ENCODE results near the gene ETV5. TPM values are rescaled to one million over a fixed set of nuclear protein-coding genes. Genes with fewer than 3 reads are reported as not detected.
A peak's percentile ranks its signal among the peaks of the same experiment; 100 is the strongest.
"Not testable (repeated sequence)": the region's sequence is repeated elsewhere in the genome, so short reads cannot be mapped to it uniquely, and the experiment has no call there.

Gene ETV5
- polyA plus RNA-seq, 2 of the 4 experiments (the other 2 are of a cell fraction): 20.5 to 54.7 TPM

- TF ChIP-seq REST (IDR thresholded peaks at IDR 0.05): no peak
- no peak for TF ChIP-seq RFX5 (IDR thresholded peaks at IDR 0.05)
These were observed 84.7 kb downstream of the ETV5 start (continued) for GRCh38 chr3:186024210-186024609.

GRCh38 chr3:186022931-186023330 lies 86.0 kb downstream of the ETV5 start:
- no peaks in the 10 kb centered on the region for H3K9me3 ChIP-seq
- H3K4me2 ChIP-seq: no peak overlapping the region
- H3K4me3 ChIP-seq: no peak overlapping the region
- no peak overlapping the region for H3K27ac ChIP-seq
- no peak for FAIRE-seq
- POLR2A ChIA-PET: no interaction called here
- CTCF ChIA-PET: no interaction called here
- DNase-seq (ENCODE audit: low read depth in 1 of 2, low spot score in 1 of 2): no peak
- ATAC-seq: no peak
- WGBS (ENCODE audit: missing lambda C conversion rate): 58% methylated on average over 3 of the region's 3 CpGs
- TF ChIP-seq HOXA7 (CRISPR knock-in tag; IDR thresholded peaks at IDR 0.05) (no peak), TFCP2L1 (CRISPR knock-in tag; IDR thresholded peaks at IDR 0.05) (no peak), HEYL (CRISPR knock-in tag; IDR thresholded peaks at IDR 0.05) (no peak), MAX (IDR thresholded peaks at IDR 0.05) (no peak)
- H3K4me1 ChIP-seq: no peaks in the 10 kb centered on the region

- no peak for FAIRE-seq
- no peak for ATAC-seq
- H3K4me3 ChIP-seq: no peak overlapping the region
- WGBS (ENCODE audit: missing lambda C conversion rate): 73% methylated on average over 8 of the region's 8 CpGs
- no peak overlapping the region for H3K4me2 ChIP-seq
- no peaks in the 10 kb centered on the region; the same call in 2 of the 3 replicates for H3K9me3 ChIP-seq
- no peak for TF ChIP-seq TFCP2L1 (CRISPR knock-in tag; IDR thresholded peaks at IDR 0.05)
- TF ChIP-seq RNF2 (IDR thresholded peaks at IDR 0.05; ENCODE audit: borderline replicate concordance, low read depth): no peak
- no peak for TF ChIP-seq TP53 (CRISPR knock-in tag; IDR thresholded peaks at IDR 0.05)
- TF ChIP-seq CTCF (IDR thresholded peaks at IDR 0.05): no peak
- TF ChIP-seq PHF8 (IDR thresholded peaks at IDR 0.05; ENCODE audit: borderline replicate concordance, low read depth): no peak
- no peak for TF ChIP-seq REST (IDR thresholded peaks at IDR 0.05)
- CTCF ChIA-PET: no interaction called here
- H3K4me1 ChIP-seq: no peaks in the 10 kb centered on the region
- no peak overlapping the region for H3K27ac ChIP-seq
- peak in 1 of 2 experiments; percentile 8 for DNase-seq (ENCODE audit: low read depth in 1 of 2, low spot score in 1 of 2)
- POLR2A ChIA-PET: no interaction called here
These were observed 87.1 kb downstream of the ETV5 start for GRCh38 chr3:186021673-186022362.

GRCh38 chr3:186021250-186021649 lies 87.6 kb downstream of the ETV5 start:
- WGBS (ENCODE audit: missing lambda C conversion rate): 81% methylated on average over 6 of the region's 6 CpGs
- H3K9me3 ChIP-seq; H3K4me2 ChIP-seq; H3K4me3 ChIP-seq; H3K27ac ChIP-seq; FAIRE-seq; H3K4me1 ChIP-seq; ATAC-seq; POLR2A ChIA-PET; DNase-seq (ENCODE audit: low read depth in 1 of 2, low spot score in 1 of 2); CTCF ChIA-PET: not testable (repeated sequence)

- H3K9me3 ChIP-seq; POLR2A ChIA-PET; DNase-seq (ENCODE audit: low read depth in 1 of 2, low spot score in 1 of 2); ATAC-seq; FAIRE-seq; H3K4me1 ChIP-seq; H3K4me3 ChIP-seq; H3K4me2 ChIP-seq; H3K27ac ChIP-seq: not testable (repeated sequence)
- 29% methylated on average over 2 of the region's 2 CpGs for WGBS (ENCODE audit: missing lambda C conversion rate)
- CTCF ChIA-PET: interaction anchor here (0.6 to 2.2 kb wide), 2 partner anchors 36 to 62 kb away, joined by 3 to 5 read pairs; no protein-coding TSS in a partner anchor
These were observed 89.6 kb downstream of the ETV5 start for GRCh38 chr3:186019288-186019687.

Measured in A549 (cell line).